ENCODE results near the gene HORMAD2.

Gene HORMAD2

GRCh38 chr22:30167734-30168133 is 87.5 kb downstream of the HORMAD2 start:
- DNase-seq (ENCODE audit: low read depth in 2 of 2), result no peak

- no peak for DNase-seq (ENCODE audit: low read depth in 2 of 2)
These were observed 88.7 kb downstream of the HORMAD2 start for GRCh38 chr22:30169002-30169401.

GRCh38 chr22:30170129-30170528 is 89.9 kb downstream of the HORMAD2 start:
- DNase-seq (ENCODE audit: low read depth in 2 of 2), result no peak

- DNase-seq (ENCODE audit: low read depth in 2 of 2), result no peak
These were observed 90.7 kb downstream of the HORMAD2 start for GRCh38 chr22:30171008-30171407.

- DNase-seq (ENCODE audit: low read depth in 2 of 2), result no peak
These were observed 95.5 kb downstream of the HORMAD2 start for GRCh38 chr22:30175690-30176288.

- no peak for DNase-seq (ENCODE audit: low read depth in 2 of 2)
These were observed 96.2 kb downstream of the HORMAD2 start for GRCh38 chr22:30176431-30176830.

GRCh38 chr22:30178181-30179126 is 98.2 kb downstream of the HORMAD2 start:
- DNase-seq (ENCODE audit: low read depth in 2 of 2), result peak in 1 of 2 donors; percentile 8

GRCh38 chr22:30180616-30181015 is 100.4 kb downstream of the HORMAD2 start:
- no peak for DNase-seq (ENCODE audit: low read depth in 2 of 2)

- no peak for DNase-seq (ENCODE audit: low read depth in 2 of 2)
These were observed 101.4 kb downstream of the HORMAD2 start for GRCh38 chr22:30181459-30182349.

- DNase-seq (ENCODE audit: low read depth in 2 of 2), result no peak
These were observed 102.1 kb downstream of the HORMAD2 start for GRCh38 chr22:30182350-30182745.

- DNase-seq (ENCODE audit: low read depth in 2 of 2), result no peak
These were observed 102.6 kb downstream of the HORMAD2 start for GRCh38 chr22:30182815-30183214.

GRCh38 chr22:30183271-30183670 is 103.0 kb downstream of the HORMAD2 start:
- DNase-seq (ENCODE audit: low read depth in 2 of 2), result no peak

GRCh38 chr22:30183861-30184278 is 103.6 kb downstream of the HORMAD2 start:
- DNase-seq (ENCODE audit: low read depth in 2 of 2), result no peak

- no peak for DNase-seq (ENCODE audit: low read depth in 2 of 2)
These were observed 104.9 kb downstream of the HORMAD2 start for GRCh38 chr22:30185129-30185528.

GRCh38 chr22:30185549-30185948 is 105.3 kb downstream of the HORMAD2 start:
- DNase-seq (ENCODE audit: low read depth in 2 of 2), result no peak

GRCh38 chr22:30186041-30186440 is 105.8 kb downstream of the HORMAD2 start:
- DNase-seq (ENCODE audit: low read depth in 2 of 2), result no peak

- no peak for DNase-seq (ENCODE audit: low read depth in 2 of 2)
These were observed 106.2 kb downstream of the HORMAD2 start for GRCh38 chr22:30186510-30186909.

GRCh38 chr22:30187094-30187493 is 106.8 kb downstream of the HORMAD2 start:
- DNase-seq (ENCODE audit: low read depth in 2 of 2), result no peak

- no peak for DNase-seq (ENCODE audit: low read depth in 2 of 2)
These were observed 107.5 kb downstream of the HORMAD2 start for GRCh38 chr22:30187529-30188407.

GRCh38 chr22:30188911-30189310 is 108.6 kb downstream of the HORMAD2 start:
- DNase-seq (ENCODE audit: low read depth in 2 of 2), result no peak

GRCh38 chr22:30190574-30190973 is 110.3 kb downstream of the HORMAD2 start:
- no peak for DNase-seq (ENCODE audit: low read depth in 2 of 2)
